Liver (tissue), 3 donors: ENCODE results near the gene COX7A1.

Source experiments
- CTCF ChIP-seq: fragments of 150-350 bp; IDR thresholded peaks from 2 replicates; pipeline ENCODE4 v1.5.1; 2017; ENCODE audit warnings: improper control_type of control experiment, low read depth, low read length; ENCODE audit not compliant: missing input control
- GABPA ChIP-seq, 2 donors: IDR thresholded peaks in 1 of 2; conservative IDR thresholded peaks in 1 of 2; 2 replicates each; pipeline ENCODE4 v1.6.1; 2016; ENCODE audit warnings: antibody characterized with exemption in 2 of 2, mild to moderate bottlenecking in 1 of 2, moderate library complexity in 1 of 2
- TF ChIP-seq, protein P1 (sequence below): IDR thresholded peaks from 2 replicates; pipeline ENCODE4 v1.6.1; 2016; ENCODE audit warnings: antibody characterized with exemption
- donor health status: healthy.
- donor health status: healthy.

- TF ChIP-seq GABPA (IDR thresholded peaks at IDR 0.05 in 1 of 2, conservative IDR thresholded peaks at IDR 0.05 in 1 of 2) (no peak), CTCF (no peak)
- TF ChIP-seq, protein P1, sequence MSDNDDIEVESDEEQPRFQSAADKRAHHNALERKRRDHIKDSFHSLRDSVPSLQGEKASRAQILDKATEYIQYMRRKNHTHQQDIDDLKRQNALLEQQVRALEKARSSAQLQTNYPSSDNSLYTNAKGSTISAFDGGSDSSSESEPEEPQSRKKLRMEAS = no peak
Measured at GRCh38 chr19:36121486-36122124, 30.6 kb downstream of the COX7A1 start.
